ENCODE measurements around the gene DAB1.

The DAB1 gene

DNA sequence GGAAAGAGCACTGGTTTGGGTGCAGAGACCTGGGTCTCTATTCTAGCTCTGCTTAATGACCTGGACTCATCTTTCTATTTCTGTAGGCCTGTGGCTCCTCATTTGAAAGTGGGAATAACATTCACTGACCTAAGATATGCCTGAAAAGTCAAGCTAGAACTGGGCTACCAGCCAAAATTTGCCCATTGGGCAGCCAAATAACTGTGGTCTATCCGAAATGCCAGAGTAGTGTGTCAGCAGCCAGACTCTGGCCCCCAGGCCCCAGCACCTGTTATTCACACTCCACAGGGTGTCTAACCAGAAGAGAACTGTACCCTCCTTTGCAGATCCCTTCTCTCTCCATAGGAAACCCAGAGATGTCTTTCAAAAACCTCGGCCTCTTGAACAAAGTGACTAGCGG lies 12.6 kb downstream of the DAB1 start:
- no peak for DNase-seq (ENCODE audit: low read depth)

DNA sequence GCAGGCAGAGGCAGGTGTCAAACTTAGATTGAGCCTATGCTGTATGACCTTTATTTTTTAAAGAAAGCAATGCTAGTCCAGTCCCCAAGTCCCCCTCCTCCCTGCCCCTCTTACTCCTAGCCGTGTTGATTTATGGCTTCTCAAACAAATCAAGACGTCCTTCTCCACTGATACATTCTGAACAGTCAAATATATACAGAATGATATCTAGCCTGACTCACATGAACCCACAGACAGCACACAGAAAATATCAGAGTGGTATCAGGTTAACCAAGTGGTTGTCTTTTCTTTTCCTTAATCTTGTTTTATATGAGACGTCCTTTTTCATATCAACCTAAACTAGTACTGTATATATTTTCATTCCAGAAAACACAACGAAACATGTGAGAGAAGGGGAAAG lies 13.4 kb downstream of the DAB1 start:
- no peak for DNase-seq (ENCODE audit: low read depth)

DNA sequence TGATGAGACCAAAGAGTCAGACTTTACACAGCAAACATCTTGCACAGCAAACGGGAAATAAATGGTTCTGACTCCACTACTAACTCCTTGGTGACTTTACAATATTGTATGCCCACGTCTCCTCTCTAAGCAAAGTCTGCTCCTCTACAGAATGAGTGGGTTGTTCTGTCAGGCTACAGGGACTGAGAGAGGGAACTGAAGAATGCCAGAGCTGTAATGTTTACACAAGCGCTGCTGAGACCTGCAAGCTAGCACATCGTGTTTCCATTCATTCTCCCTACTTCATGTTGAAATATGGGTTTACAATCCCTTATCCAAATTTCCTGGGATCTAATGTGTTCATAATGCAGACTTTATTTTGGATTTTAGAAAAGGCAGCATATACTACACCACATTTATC lies 15.9 kb downstream of the DAB1 start:
- DNase-seq (ENCODE audit: low read depth) = no peak

DNA sequence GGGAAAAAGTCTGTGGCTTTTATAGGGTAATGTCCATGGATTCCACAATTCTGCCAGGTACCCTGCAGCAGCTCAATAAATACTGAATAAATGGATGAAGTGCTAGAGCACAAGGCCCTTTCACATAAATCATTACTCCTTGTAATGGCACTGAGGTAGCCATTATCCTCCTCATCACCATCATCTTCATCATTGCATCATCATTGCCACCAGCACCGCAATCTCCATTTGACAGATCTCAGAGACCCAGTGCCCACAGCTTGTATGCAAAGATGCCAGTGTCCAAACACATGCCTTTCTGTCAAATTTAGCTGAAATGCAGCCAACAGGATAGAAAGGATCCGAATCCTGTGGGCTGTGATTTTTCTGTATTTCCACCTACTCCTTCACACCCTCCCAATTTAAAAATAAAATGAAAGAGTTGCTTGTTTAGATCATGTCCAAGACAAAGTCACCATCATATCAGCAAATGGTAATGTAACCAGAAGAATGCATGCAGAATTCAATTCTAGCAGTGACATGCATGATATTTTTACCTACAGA lies 17.4 kb downstream of the DAB1 start:
- no peak for DNase-seq (ENCODE audit: low read depth)

DNA sequence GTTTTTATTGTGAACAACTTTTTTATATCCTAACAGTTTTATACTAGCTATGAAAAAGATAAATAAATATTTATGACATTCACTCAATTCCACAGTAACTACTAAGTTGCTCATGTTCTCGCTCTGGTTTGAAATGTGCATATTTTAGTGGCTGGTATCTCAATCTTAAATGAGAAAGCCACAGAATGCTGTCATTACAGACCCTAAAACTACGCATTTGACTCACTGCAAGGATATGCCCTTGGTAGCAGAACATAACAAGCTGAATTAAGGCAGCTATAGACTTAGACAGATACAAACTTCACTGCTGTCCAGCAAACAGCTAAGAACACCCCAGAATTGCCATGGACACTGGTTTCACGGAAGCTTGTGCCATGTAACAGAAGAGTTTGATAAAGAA lies 19.0 kb downstream of the DAB1 start:
- no peak for DNase-seq (ENCODE audit: low read depth)

DNA sequence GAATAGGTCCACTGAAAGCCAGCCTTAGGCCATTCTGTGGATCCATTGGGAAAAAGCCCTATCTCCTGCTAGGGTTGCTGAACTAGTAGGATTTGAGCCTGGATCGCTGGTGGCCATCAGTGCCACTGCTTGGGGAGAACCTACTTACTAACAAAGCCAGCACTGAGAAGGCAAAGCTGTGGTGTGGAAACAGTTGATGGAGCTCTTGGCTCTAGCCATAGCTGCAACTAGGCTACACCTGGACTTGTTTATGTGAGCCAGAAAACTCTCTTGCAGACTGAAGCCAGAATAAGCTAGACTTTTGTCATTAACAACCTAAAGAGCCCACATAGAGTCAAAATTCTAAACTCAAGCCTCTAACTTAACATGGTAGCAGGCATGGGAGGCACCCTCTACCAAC lies 20.7 kb downstream of the DAB1 start:
- DNase-seq (ENCODE audit: low read depth) = no peak

DNA sequence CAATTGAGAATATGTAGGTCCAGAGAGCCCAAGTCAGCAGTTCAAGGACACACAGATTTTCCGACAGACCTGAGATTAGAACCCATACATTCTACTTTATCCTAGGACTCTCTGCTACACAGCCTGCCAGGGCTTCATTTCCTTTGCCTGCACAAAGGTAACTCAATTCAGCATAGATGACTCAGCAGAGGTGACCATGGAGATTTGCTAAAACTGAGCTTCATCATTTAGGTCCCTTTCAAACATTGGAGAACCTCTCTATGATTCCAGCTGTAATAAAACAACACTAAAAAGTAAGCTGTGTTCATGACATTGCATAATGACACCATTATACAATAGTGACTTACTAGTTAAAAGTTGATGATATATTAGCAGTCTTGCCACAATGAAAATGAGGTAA lies 22.2 kb downstream of the DAB1 start:
- no peak for DNase-seq (ENCODE audit: low read depth)

DNA sequence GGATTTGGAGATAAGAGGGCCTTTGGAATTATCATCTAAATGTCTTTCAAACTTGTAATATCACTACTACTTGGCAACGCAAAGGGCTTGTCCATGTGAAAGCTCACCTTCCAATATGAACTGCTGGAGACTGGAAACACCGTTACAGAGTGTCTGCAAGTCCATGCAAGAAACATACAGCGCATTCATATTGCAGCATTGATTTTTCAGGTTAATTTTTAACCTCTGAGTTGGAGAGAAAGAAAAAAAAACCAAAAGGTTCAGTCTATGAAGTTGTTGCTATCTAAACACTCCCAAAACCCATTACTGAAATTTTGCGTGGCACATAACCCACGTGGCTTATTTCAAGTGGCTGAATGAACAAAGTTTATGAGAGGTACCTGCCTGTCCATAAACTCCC lies 23.8 kb downstream of the DAB1 start:
- no peak for DNase-seq (ENCODE audit: low read depth)

DNA sequence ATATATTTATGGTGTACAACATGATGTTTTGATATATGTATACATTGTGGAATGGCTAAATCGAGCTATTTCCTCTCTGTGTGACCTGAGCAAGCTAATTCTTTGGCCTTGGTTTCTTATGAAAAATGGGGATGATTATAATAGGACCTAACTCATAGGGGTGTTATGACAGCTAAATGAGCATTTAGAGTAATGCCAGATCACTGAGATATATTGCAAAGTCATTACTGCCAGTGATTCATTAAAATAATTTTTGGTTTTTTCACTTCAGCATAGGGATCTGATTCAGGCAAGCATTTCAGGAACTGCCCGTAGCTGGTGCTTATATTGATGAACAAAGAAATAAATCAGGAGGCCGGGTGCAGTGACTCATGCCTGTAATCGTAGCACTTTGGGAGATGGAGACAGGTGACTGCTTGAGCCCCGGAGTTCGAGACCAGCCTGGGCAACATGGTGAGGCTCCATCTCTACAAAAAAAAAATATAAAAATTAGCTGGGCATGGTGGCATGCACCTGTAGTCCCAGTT lies 30.7 kb downstream of the DAB1 start:
- no peak for DNase-seq (ENCODE audit: low read depth)

DNA sequence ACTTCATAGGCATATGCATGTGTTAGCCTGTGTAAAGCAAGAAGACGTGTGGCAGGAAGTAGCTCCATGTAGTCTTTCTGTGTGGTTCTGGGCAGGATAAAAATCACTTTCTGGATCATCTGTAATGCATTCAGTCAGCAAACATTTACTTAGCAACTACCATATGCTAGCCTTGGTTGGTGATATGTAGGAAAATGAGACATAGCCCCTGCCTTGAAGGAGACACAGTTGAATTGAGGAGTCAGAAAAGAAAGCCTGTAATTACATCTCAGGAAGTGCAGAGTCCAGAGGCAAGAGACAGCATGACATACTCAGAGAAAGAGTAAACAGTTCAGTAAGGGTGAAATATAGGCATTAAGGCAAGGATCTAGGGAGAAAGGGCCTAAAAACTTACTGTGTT lies 38.5 kb downstream of the DAB1 start:
- DNase-seq (ENCODE audit: low read depth) = no peak

DNA sequence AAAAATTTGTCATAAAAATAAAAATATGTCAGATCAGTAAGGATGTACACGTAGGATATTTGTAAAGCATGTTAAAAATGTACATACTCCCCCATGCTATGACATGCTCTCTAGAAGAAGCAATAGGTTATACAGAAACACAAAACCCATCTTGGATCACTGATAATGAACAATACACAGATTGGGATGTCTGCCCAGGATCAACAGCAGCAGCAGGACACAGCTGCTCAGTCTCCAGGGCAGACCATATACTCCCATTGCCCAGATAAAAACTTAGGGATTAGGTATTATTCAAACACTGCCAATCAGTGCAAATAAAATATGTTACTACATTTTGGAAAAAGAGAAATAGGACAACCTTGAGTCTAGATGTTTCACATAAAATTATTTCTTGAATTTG lies 39.0 kb downstream of the DAB1 start:
- no peak for DNase-seq (ENCODE audit: low read depth)

DNA sequence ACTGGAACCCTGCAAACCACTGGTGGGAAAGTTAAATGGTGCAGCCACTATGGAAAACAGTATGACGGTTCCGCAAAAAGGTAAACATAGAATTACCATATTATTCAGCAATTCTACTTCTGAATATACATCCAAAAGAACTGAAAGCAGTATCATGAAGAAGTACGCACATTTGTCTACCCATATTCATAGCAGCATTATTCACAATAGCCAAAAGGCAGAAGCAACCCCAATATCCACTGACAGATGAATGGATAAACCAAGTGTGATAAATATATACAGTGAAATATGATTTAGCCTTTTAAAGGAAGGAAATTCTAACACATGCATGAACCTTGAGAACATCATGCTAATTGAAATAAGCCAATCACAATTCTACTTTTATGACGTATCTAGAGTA lies 39.6 kb downstream of the DAB1 start:
- no peak for DNase-seq (ENCODE audit: low read depth)

DNA sequence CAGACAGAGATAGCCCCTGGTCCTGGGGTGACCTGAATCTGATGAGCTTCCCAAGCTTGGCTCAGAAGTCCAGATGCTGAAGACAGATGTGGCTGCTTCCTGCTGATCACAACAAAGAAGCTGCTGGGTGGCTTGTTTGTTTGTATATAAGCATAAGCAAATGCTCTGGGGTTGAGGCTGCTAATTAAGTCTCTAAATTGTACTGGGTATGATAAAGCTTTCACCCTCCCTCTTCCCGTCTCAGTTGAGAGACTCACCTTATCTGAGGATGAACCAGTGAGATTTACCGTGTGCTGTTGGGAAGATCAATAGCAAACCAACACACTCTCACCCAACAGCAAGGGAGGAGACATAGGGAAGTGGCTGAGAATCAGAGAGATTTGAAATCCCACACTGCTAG lies 42.0 kb downstream of the DAB1 start:
- no peak for DNase-seq (ENCODE audit: low read depth)

DNA sequence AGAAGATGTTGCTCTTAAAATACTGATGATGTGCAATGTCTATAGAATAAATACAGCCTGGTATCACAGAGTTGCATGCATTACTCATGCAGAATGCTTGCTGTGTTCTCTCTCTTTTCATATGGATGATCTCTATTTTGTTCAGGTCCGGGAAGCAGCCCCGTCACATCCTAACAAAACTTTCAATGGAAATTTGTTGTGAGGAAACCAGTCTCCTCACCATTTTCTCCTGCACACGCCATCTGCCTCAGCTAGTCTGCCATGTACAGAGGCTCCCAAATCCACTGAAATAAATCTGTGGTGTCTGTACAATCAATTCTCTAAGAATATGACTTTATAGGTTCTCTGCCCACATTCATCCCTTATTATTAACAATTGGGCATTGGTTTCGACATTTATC lies 42.4 kb downstream of the DAB1 start:
- no peak for DNase-seq (ENCODE audit: low read depth)

DNA sequence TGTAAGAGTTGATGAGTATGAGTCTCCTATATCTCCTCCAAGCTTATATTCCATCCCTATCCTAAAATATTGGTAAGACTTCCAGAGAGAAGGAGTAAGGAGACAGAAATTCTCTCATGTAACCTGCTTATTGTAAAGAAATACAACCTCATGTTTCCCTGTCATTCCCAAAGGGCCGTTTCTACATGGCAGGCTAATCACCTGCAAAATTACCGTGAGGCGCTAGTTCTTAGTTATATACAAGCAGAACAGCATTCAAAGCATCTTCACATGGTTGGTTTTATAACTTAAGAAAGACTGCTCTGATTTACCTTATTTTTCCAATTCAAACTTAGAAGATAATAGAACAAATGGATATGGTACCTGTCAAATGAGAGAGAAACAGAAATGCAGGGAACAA lies 42.9 kb downstream of the DAB1 start:
- DNase-seq (ENCODE audit: low read depth) = no peak

DNA sequence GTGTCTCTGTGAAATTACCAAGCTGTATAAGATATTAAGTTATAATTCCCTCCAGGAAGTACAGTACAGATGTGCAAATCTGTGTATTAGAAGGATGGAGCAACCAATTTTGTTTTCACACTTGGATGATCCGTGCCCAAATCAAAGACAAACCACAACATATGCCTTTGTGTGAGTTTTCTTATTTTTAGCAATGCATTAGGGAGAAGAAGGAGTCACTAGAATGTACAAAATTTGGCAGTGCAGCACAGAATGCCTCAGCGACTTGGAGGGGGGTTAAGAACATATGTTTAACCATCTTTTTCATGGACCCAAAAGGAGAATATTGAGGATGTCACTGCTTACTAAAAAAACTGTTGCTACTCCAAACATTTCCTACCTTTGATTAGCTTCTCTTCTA lies 45.3 kb downstream of the DAB1 start:
- no peak for DNase-seq (ENCODE audit: low read depth)

DNA sequence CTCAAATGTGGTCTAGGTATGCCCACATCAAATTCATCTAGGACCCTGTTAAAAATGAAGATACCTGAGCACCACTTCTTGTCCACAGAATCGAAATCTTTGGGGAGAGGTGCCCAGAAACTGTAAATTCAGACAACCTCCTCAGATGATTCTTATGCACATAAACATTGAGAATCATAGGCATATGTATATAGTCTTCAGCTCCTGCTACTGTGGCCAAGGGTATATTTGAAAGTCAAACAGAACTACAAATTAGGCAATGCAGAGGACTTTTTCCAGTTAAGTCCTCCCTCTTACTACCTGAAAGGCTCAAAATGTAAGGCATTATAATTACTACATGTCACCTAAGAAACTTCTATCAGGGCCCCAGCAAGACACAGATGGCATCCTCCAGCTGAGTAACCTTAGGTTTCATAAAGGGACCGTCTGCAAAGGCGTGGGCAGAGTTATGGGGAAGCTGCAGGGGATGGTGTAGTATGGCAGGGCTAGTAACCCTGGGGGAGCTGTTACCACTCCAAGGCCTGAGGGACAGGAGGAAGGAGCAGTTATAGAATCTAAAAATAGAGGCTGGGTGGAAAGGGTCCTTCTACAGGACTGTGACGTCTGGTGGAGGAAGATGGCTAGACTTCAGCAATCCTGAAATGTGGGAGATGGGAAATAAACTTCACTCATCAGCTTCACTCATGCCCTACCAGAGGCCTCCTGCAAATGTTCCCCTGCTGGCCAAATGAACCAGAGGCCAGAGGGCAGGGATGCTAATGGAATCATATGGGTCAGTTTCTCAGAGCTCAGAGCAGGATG lies 46.3 kb downstream of the DAB1 start:
- no peak for DNase-seq (ENCODE audit: low read depth)

DNA sequence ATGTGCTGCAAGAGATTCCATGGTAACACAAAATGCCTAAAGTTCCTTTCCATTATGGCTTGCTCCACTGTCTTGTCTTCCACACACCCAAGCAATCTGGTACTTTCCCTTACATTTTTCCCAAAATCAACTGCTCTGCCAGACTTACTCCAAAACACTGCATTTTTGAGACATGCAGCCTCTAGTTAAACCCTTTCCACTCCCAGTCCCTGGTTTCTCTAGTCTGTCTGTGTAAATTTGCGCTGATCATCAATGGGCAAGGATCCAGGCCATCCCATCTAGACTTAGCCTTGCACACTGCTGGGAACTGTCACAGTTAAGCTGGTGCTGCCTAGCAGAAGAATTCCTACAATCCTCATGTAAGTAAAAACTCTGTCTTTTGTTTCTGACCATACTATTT lies 47.8 kb downstream of the DAB1 start:
- DNase-seq (ENCODE audit: low read depth) = no peak

DNA sequence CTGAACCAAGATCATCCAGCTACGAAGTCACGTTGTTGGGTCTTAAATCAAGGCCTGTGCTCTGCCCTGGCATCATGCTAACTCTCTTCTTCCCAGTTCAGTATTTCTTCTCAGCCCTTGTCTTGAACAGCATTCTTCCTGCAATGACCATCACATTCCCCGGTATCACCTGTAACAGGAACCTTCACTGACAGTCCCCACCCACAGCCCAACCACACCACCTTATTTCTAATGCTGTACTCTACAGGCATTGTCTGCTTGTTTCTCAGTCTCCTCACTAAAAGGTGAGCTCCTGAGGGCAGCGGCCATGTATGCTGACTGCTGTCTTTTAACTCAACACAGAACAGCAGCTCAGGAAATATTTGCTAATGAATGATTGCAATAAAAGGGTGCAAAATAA lies 54.0 kb downstream of the DAB1 start:
- DNase-seq (ENCODE audit: low read depth) = no peak

DNA sequence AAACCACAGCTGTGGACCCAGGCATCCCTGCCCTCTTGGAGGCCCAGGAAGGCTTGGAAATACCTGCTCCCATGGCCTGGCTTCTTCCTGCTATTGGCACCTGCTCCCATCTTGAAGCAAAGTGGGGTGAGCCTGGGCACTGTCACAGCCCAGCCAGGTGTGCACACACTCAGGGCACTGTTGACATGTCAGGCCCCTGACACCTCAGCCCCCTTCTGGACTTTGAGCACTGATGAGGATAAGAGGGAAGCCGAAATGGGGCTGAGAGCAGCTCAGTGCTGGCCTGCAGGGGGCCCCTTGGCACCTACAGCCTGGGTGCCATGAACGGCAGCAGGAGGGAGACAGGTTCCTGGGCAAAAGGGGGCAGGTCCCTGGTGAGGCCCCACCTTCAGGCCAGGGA lies 55.9 kb downstream of the DAB1 start:
- DNase-seq (ENCODE audit: low read depth) = no peak

DNA sequence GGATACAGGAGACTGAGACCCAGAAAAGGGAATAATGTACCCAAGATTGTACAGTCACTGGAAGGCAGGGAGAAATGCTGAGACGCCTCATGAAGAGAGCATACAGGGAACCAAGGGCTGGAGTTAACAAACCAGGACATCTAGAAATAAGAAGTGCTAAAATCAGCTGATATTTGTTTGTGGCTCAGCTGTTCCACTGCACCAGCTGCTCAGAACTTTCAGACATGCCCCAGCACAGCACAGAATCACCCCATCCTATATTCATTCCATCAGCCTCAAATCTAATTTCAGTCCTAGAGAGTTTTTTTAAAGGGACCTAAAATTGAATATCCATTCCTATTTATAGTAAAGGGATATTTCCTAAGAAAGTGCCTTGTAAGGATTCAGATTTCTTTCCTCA lies 60.2 kb downstream of the DAB1 start:
- DNase-seq (ENCODE audit: low read depth) = no peak

DNA sequence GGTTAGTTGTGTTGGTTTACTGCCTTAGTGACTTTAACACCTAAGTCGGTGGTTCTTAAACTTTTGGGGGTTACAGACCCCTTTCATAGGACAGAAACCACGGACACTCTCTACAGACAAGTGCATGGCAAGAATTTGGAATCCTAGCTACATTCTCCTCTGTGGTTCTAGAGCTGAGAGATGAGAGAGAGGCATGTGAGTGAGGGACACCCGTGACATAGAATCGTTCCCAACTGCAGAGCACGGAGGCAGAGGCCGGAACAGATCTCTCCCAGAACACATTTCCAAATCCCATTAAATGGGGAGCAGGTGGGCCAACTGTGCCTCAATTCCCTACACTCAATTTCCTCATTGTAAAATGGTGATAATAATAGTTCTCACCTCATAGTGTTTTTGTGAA lies 60.7 kb downstream of the DAB1 start:
- no peak for DNase-seq (ENCODE audit: low read depth)

DNA sequence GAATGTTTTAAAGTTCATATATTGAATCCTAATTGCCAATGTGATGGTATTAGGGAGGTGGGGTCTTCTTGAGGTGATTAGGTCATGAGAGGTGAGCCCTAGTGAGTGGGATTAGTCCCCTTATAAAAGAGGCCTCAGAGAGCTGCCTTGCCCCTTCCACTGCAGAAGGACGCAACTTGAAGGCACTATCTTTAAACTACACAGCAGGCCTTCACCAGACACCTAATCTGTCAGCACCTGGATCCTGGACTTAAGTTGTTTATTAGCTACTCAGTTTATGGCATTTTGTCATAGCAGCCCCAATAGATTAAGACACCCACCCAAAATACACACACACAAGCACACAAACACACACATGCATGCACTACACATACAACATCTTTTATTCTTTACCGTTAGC lies 61.4 kb downstream of the DAB1 start:
- no peak for DNase-seq (ENCODE audit: low read depth)

DNA sequence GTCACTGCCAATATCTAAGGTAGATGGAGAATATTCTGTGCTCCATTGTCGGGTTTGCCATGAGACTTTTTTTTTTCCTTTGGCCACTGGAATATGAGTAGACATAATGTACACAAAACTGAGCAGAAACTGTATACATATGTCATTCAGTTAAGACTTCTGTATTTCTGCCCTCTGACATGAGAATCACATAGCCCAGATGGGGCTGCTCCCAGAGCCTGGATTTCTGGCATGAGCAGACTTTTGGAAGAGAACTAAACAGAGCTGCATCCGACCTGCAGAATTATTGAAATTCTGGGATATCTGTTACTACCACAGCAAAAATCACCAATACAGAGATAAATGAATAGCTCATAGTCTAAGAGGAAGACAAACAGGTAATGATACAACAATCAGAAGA lies 62.3 kb downstream of the DAB1 start:
- DNase-seq (ENCODE audit: low read depth) = no peak
